ENCODE data around the gene SGTB. TPM values are rescaled to one million over a fixed set of nuclear protein-coding genes. Genes with fewer than 3 reads are reported as not detected.
A peak's percentile ranks its signal among the peaks of the same experiment; 100 is the strongest.

SGTB gene
- total RNA-seq, 1 experiment from 2014 or later: 9.2 TPM

- no peak for TF ChIP-seq CTCF (IDR thresholded peaks at IDR 0.05)
- TF ChIP-seq SIN3A (IDR thresholded peaks at IDR 0.05; ENCODE audit: borderline replicate concordance, insufficient read depth, low read depth, low read length): no peak
- no peak for TF ChIP-seq POLR2AphosphoS5 (IDR thresholded peaks at IDR 0.05; ENCODE audit: low read depth, low read length)
- no peak for TF ChIP-seq REST (IDR thresholded peaks at IDR 0.05; ENCODE audit: insufficient read depth in 1 of 2, low read depth in 2 of 2, low read length in 1 of 2)
- no peak for TF ChIP-seq TCF7L2 (IDR thresholded peaks at IDR 0.05; ENCODE audit: low read depth, low read length)
- ChIA-PET POLR2A (interaction anchor here (0.7 kb wide), 1 partner anchor 756 kb away, joined by 3 read pairs; no protein-coding TSS in a partner anchor), CTCF (no interaction called here)
- Histone ChIP-seq H3K27ac (ENCODE audit: low read length) (no peak overlapping the region), H3K36me3 (ENCODE audit: control insufficient read depth, insufficient read depth, low read length) (peaks cover 2% of the 10 kb centered on the region; the same call in 1 of the 2 replicates), H3K9me3 (ENCODE audit: control insufficient read depth, insufficient read depth, low read depth, low read length) (no peaks in the 10 kb centered on the region), H3K4me3 (ENCODE audit: low read depth in 2 of 2, low read length in 2 of 2) (no peak overlapping the region), H3K4me1 (ENCODE audit: control insufficient read depth, insufficient read depth, low read length) (0 out of 2 replicates have a peak, but pooled peaks cover under 1% of the 10 kb centered on the region), H3K27me3 (ENCODE audit: control insufficient read depth, insufficient read depth, low read length) (no peaks in the 10 kb centered on the region)
- in situ Hi-C loops (cut with HindIII; ENCODE audit: low pct_unique_long_range_greater_than_20kb, low sequenced_read_pairs): no loop called here
- DNase-seq (ENCODE audit: low read depth, low spot score) (no peak), ATAC-seq (no peak)
- intact Hi-C loops (cut with micrococcal nuclease; ENCODE audit: unreplicated experiment): no loop called here
- BruUV-seq (replicated peaks): no TSS peak
Observed at GRCh38 chr5:65630981-65631380, 90.9 kb downstream of the SGTB start.

GRCh38 chr5:65625743-65626142 is 96.2 kb downstream of the SGTB start:
- BruUV-seq (replicated peaks): no TSS peak
- Histone ChIP-seq H3K9me3 (ENCODE audit: control insufficient read depth, insufficient read depth, low read depth, low read length) (no peaks in the 10 kb centered on the region), H3K27ac (ENCODE audit: low read length) (peak overlapping the region; percentile 99), H3K4me3 (ENCODE audit: low read depth in 2 of 2, low read length in 2 of 2) (peak overlapping the region; percentile 82 to 98), H3K36me3 (ENCODE audit: control insufficient read depth, insufficient read depth, low read length) (peaks cover 5% of the 10 kb centered on the region), H3K4me1 (ENCODE audit: control insufficient read depth, insufficient read depth, low read length) (peaks cover 9% of the 10 kb centered on the region), H3K27me3 (ENCODE audit: control insufficient read depth, insufficient read depth, low read length) (no peaks in the 10 kb centered on the region)
- ChIA-PET CTCF (no interaction called here), POLR2A (no interaction called here)
- DNase-seq (ENCODE audit: low read depth, low spot score) (no peak), ATAC-seq (no peak)
- intact Hi-C loops (cut with micrococcal nuclease; ENCODE audit: unreplicated experiment) (no loop called here), in situ Hi-C loops (cut with HindIII; ENCODE audit: low pct_unique_long_range_greater_than_20kb, low sequenced_read_pairs) (no loop called here)
- TF ChIP-seq POLR2AphosphoS5 (IDR thresholded peaks at IDR 0.05; ENCODE audit: low read depth, low read length) (no peak), REST (IDR thresholded peaks at IDR 0.05; ENCODE audit: insufficient read depth in 1 of 2, low read depth in 2 of 2, low read length in 1 of 2) (no peak), SIN3A (IDR thresholded peaks at IDR 0.05; ENCODE audit: borderline replicate concordance, insufficient read depth, low read depth, low read length) (no peak), CTCF (IDR thresholded peaks at IDR 0.05) (no peak), TCF7L2 (IDR thresholded peaks at IDR 0.05; ENCODE audit: low read depth, low read length) (no peak)
